Gastroesophageal sphincter (tissue), 3 donors: Measurements from ENCODE around the gene PPP1R13B.

ENCODE experiments used
- EP300 ChIP-seq: sonication (generic); formaldehyde crosslinking; IDR thresholded peaks from one replicate; pipeline ENCODE4 v1.6.1; 2017; ENCODE audit warnings: antibody characterized with exemption, mild to moderate bottlenecking
- POLR2AphosphoS5 ChIP-seq: sonication (generic); formaldehyde crosslinking; IDR thresholded peaks from one replicate; pipeline ENCODE4 v1.6.1; 2017; ENCODE audit warnings: antibody characterized with exemption
- TF ChIP-seq, protein P1 (sequence below), 4 experiments: fragments of 200-600 bp in 2 of 4; fragments of 450-650 bp in 2 of 4; sonication (generic) in 1 of 4; IDR thresholded peaks; one replicate each; pipeline ENCODE4 v1.5.1; 2017 to 2019; ENCODE audit warnings: antibody characterized with exemption in 4 of 4, mild to moderate bottlenecking in 2 of 4, moderate library complexity in 2 of 4

- no peak for TF ChIP-seq POLR2AphosphoS5
- TF ChIP-seq, protein P1, sequence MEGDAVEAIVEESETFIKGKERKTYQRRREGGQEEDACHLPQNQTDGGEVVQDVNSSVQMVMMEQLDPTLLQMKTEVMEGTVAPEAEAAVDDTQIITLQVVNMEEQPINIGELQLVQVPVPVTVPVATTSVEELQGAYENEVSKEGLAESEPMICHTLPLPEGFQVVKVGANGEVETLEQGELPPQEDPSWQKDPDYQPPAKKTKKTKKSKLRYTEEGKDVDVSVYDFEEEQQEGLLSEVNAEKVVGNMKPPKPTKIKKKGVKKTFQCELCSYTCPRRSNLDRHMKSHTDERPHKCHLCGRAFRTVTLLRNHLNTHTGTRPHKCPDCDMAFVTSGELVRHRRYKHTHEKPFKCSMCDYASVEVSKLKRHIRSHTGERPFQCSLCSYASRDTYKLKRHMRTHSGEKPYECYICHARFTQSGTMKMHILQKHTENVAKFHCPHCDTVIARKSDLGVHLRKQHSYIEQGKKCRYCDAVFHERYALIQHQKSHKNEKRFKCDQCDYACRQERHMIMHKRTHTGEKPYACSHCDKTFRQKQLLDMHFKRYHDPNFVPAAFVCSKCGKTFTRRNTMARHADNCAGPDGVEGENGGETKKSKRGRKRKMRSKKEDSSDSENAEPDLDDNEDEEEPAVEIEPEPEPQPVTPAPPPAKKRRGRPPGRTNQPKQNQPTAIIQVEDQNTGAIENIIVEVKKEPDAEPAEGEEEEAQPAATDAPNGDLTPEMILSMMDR (IDR thresholded peaks at IDR 0.05) = no peak
- no peak for TF ChIP-seq EP300
Observed at GRCh38 chr14:103775506-103775905, 71.9 kb downstream of the PPP1R13B start.
